GM19328 (cell line): ENCODE results near the gene CADPS2.
"Not testable (repeated sequence)": the region's sequence is repeated elsewhere in the genome, so short reads cannot be mapped to it uniquely, and the experiment has no call there.

Experiments used
- ATAC-seq: cut with Tn5 transposase; IDR thresholded peaks from one replicate; pipeline ENCODE4 v1.9.1; 2021; ENCODE audit warnings: mild to moderate bottlenecking, moderate library complexity; ENCODE audit not compliant: unreplicated experiment

The CADPS2 gene

DNA sequence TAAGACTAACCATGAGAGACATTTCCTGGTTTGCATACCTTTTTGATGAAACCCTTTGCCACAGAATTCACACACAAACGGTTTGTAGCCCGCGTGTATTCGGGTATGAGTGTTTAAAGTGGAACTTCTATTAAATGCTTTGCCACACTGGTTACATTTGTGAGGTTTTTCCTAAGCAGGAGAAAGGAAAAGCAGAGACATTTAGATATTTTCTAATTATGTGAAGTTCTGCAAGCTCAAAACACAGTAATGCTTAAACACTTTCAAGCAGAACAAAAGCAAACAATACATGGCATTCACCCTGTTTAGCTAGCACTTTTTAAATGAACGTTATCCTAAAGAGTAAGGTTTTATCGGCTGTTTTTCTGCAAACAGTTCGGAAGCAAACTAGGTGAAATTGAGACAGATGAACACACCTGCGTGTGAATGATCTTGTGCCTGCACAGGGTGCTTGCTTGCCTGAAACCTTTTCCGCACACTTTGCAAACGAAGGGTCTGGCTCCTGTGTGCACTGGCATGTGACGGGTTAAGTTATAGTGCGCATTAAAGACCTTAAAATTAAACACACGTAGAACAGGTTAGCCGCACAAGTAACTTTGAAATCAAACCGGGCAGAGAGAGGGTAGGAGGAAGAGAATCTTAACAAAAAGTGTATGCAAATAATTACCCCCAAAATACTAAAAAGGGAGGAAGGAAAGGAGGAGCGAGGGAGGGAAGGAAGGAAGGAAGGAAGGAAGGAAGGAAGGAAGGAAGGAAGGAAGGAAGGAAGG, 583.3 kb downstream of the CADPS2 start:
- no peak for ATAC-seq

- no peak for ATAC-seq
Measured at GRCh38 chr7:122301858-122302760, 584.2 kb downstream of the CADPS2 start.

DNA sequence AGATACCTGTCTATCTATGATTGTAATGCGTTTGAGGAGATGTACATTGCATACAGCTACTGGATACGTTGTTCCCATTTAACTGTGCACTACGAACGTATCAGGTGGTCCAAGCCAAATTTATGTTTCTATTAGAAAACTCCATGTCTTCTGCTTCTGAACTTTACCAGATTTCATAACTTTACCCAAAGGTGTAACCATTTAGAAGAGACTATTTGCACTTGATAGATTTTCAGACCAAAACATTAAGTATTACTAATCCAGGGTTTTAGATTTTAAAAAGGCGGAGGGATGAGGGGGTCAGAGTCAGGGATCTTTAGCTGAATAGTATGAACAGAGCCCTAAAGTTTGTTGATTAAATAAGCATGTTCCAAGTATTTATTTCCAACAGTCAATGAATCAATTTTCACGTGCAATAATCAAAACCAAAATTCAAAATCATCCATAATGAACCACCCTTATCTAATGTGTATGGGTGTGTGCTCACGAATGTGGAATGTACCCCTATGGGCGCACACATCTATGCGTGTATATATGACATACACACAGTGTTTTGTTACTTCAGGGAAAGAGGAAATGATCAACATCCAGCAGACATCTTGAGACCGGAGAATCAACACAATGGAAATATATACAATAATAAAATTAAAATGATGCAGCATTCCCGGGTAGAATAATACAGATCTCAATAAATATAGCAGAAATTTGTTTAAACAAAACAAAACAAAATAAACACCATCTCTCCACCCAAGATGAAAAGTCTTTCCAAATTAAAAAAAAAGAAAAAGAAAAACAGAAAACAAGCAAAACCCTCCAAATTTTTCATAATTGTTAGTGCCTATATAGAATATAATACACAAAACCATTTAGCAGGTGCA, 585.1 kb downstream of the CADPS2 start:
- ATAC-seq = no peak

GRCh38 chr7:122300211-122300932, 585.9 kb downstream of the CADPS2 start:
- no peak for ATAC-seq

DNA sequence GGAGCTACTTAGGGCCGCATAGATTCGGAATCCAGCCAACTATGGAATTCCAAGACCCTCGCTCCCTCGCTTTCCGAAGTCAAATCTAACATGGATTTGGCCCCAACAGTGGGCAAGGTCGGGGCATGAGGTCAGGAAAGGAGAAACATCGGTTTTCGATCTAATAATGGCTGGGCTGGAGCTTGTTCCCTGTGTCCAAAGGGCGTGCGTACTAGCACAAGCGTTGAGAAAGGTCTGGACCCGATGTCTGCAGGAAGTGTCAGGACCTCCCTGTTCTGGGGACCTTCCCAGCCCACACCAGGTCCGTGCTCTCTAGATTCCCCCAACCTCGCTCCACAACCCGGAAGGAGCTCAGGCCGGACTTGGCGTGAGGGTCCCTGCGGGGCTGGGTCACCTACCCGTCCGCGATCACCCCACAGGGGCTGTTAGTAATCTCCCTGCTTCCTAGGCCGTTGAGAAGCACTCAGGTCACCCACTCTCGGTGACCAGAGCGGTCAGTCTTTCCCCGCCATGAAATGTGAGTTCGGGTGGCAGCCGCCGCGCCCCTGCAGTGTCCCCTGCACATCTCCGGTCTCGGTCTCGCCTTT, 586.5 kb downstream of the CADPS2 start:
- no peak for ATAC-seq

GRCh38 chr7:122298618-122299017, 587.6 kb downstream of the CADPS2 start:
- ATAC-seq = no peak

GRCh38 chr7:122298131-122298530, 588.1 kb downstream of the CADPS2 start:
- no peak for ATAC-seq

DNA sequence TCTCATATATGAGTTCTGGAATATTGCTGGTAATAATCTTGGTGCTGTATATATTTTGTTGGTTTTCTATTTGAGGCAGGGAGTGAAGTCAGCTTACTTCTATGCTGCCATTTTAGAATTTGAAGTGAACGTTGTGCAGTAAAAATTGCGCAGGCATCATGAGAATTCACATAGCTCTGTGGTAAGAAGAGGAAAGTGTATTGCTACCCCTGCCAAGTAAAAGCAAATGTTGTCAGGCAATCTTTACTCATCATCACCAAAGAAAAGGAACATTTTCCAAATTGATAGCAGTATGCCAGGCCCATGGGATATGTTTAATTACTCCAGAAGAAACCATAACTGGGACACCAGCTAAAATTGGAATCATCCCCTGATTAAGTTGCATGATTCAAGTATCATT, 595.1 kb downstream of the CADPS2 start:
- no peak for ATAC-seq

- ATAC-seq = no peak
Measured at GRCh38 chr7:122290476-122290875, 595.8 kb downstream of the CADPS2 start.

- no peak for ATAC-seq
Measured at GRCh38 chr7:122289426-122289825, 596.8 kb downstream of the CADPS2 start.

DNA sequence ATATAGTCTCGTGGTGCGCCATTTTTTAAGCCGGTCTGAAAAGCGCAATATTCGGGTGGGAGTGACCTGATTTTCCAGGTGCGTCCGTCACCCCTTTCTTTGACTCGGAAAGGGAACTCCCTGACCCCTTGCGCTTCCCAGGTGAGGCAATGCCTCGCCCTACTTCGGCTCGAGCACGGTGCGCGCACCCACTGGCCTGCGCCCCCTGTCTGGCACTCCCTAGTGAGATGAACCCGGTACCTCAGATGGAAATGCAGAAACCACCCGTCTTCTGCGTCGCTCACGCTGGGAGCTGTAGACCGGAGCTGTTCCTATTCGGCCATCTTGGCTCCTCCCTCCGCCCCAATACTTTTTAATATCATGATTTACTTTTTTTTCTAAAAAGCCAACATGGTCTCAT, 601.7 kb downstream of the CADPS2 start:
- ATAC-seq = not testable (repeated sequence)

DNA sequence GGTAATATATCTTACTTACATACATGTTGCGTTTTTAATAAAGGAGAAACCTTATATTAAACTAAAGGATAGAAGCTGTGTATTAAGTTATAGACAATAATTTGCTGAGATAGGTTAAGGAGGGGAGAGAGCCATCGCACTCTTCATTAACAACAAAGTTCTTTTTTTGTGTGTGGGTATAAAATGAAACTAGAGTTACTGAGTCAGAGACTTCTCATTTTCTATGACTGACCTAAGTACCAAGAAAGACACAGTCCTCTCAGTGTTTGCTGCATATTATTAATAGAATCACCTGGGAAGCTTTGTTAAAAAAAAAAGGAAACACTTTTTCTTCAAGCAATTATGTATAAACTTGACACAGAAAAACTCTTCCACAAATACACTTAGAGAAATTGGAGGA, 613.1 kb downstream of the CADPS2 start:
- ATAC-seq = no peak

GRCh38 chr7:122269241-122269640, 617.0 kb downstream of the CADPS2 start:
- no peak for ATAC-seq
